Fibroblast of skin of right quadriceps (primary cell): Measurements from ENCODE around the gene WWOX.
A peak's percentile ranks its signal among the peaks of the same experiment; 100 is the strongest.
"Not testable (repeated sequence)": the region's sequence is repeated elsewhere in the genome, so short reads cannot be mapped to it uniquely, and the experiment has no call there.

Experiments used
- DNase-seq: peaks from one replicate; pipeline ENCODE4 v3.0.0-alpha.2; 2013

WWOX gene

GRCh38 chr16:78592111-78592510 lies 492.7 kb downstream of the WWOX start:
- no peak for DNase-seq

- DNase-seq = no peak
These were observed 493.9 kb downstream of the WWOX start for GRCh38 chr16:78593352-78593751.

DNA sequence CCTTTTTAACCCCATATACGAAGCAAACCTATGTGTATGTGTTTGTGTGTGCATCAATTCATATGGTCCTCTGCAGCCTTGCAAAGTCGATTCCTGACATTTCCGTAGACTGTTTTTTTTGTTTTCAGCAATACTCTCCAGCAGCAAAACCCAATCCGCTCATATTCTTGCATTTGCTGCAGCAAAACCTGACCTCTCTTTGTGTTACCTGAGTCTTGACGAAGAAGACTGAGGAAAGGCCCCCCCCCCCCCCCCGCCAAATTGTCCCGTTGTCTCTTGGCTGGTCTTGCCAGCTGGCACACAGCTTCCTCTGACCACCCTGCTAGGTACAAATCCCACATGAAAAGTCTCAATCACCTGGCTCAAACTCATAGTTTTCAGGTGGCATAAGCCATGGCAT lies 494.7 kb downstream of the WWOX start:
- no peak for DNase-seq

- no peak for DNase-seq
These were observed 497.0 kb downstream of the WWOX start for GRCh38 chr16:78596348-78596995.

DNA sequence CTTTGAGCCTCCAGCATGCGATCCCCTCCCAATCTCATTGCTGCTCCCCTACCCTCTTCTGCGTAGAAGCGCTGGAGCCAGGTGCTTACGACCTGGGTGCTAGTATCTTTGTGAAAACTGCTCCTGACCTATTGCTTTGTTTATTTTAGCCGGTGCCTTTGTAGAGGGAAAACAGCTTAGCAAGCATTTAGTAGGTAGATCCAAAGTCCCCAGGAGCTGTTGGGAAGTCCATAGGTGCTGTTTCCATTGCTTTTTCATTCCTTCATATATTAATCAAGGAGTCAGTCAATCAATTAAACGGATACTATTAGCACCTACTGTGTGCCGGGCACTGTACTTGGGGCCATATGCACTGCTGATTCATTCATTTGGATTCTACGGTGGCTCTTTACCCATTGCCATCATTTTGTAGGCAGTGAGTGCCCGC lies 497.6 kb downstream of the WWOX start:
- DNase-seq = no peak

GRCh38 chr16:78597809-78598570 lies 498.5 kb downstream of the WWOX start:
- no peak for DNase-seq

DNA sequence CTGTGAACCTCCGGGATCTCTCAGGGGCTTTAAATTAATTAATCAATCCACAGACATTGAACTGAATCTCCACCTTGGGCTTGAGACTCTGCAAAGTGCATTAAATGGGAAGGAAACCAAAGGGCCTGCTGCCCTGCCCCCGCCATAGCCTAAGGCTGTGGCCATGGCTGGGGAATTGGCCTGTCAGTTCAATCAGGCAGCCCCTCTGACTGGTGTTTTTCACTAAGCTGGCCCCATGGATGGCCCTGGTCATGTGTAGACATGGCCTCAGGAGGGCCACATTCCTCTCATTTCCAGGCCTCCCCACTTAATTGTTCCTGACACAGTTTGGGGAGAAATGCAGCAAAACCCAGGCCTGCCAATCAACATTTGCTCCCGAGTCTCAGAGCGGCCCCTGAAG lies 499.8 kb downstream of the WWOX start:
- no peak for DNase-seq

GRCh38 chr16:78604423-78605062 lies 505.1 kb downstream of the WWOX start:
- DNase-seq = not testable (repeated sequence)

GRCh38 chr16:78605548-78606101 lies 506.2 kb downstream of the WWOX start:
- DNase-seq = no peak

- no peak for DNase-seq
These were observed 507.1 kb downstream of the WWOX start for GRCh38 chr16:78606545-78606944.

DNA sequence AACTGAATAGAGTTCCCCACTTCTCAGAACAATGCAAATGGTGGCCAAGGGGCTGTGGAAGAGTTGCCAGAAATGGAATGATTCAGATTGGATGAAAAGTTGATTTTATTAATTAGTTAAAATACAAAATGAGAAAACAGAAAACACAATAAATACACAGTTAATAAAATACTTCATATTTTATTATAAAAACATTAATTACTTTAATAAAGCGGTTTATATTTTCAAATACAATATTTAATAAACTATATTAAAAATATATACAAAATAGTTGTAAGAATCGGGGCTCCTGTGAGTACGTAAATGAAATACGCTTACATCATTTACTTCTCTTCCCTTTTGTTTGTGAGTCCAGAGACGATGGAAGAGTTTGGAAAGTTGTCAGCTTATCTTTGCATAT lies 507.6 kb downstream of the WWOX start:
- DNase-seq = no peak

DNA sequence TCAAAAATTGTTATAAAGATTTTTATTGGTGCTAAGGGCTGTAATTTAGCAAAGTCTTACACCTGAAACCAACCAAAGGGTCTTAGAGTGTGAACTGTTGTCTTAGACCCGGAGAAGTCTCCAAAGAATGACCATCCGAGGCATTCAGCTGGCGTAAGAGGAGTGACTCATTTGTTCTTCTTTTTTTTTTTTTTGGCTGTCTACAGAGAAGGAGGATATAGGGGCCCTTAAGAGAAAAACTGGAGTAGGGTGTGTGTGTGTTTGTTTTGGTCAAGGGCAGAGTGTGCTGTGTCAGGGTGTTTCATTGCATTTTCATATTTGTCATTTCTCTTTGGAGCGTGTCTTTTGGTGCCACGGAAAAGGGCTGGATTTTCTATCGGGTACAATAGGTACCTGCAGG lies 508.0 kb downstream of the WWOX start:
- DNase-seq = no peak

- no peak for DNase-seq
These were observed 508.9 kb downstream of the WWOX start for GRCh38 chr16:78608305-78608776.

GRCh38 chr16:78609402-78610274 lies 510.2 kb downstream of the WWOX start:
- DNase-seq = no peak

GRCh38 chr16:78611318-78611717 lies 511.9 kb downstream of the WWOX start:
- no peak for DNase-seq

DNA sequence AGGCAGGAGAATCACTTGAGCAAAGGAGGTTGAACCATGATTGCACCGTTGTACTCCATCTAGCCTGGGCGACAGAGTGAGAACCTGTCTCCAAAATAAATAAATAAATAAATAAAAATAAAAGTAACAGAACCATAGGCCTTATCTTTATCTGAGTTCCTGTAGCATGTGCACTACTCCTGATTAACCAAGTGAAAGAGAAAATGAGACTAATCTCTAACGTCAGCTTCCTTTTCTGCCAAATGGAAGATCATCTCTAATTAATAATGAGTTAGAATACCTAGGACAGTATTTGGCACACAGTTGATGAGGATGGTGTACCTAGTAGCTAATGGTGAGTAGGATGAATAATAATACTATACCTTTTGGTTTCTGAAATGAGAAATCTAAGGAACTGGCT lies 520.4 kb downstream of the WWOX start:
- no peak for DNase-seq

- DNase-seq = no peak
These were observed 520.8 kb downstream of the WWOX start for GRCh38 chr16:78620291-78620690.

- DNase-seq = no peak
These were observed 524.3 kb downstream of the WWOX start for GRCh38 chr16:78623796-78624195.

DNA sequence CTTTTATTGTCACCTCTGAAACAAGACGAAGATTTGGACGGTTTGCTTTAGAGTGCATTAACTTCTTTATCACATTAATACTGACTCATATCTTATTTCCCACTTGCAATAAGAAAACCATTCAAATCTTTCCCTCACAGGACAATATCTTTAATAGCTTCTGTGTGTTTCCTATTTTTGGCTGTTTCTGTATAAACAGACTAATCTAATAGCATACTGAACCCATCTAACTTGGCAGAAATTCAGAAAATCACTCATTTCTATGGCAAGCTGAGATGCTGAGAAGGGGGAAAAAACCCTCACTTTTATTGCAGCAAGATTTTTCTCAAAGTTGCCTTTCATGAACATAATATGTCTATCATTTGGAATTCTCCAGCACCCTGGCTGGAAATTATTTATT lies 524.9 kb downstream of the WWOX start:
- no peak for DNase-seq

DNA sequence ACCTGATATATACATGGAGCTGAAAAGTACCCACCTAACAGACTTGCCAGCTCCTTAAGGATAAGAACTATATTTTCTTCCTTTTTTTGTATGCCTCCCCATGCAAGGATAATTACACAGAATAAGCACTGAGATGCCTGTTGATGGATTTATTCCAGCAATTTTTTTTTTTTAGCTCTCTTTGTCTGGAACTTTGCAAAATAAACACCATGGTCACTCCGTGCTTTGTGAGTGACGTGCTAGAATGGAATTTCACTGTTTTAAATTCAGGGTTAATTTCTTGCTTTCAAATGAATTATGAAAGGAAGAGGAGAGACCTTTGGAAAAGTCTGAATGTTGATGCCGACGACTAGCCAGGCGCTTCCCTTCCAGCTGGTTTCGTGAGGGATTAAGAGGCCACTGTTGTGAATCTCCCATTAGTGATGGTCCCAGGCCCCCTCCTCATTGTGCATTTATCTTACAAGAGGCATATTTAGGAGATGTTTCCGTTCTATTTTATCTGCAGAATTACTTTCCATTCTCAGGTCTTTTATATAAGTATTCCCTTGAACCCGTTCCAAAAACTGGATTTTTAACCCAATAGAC lies 529.1 kb downstream of the WWOX start:
- DNase-seq = peak; percentile 2

GRCh38 chr16:78629173-78629572 lies 529.7 kb downstream of the WWOX start:
- peak; percentile 3 for DNase-seq

DNA sequence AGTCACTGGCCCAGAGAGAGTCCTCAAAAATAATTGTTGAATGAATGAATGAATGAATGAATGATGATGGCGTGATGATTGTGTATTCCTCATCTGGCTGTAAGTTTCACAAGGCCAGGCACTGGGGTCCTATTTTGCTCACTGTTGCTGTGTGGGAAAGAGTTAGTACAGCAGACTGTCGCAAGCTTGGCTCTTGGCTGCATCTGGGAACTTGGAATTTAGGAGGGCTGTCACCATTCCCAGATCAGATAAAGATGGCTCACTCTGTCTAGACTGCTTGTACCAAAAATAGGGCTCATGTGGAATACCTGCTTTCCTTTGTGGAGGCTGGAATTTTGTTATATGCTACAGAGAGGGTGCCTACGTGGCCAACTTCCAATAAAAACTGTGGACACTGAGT lies 530.6 kb downstream of the WWOX start:
- DNase-seq = no peak
